LoVo (cell line): ENCODE measurements around the gene PGC.
A peak's percentile ranks its signal among the peaks of the same experiment; 100 is the strongest.

Source experiments
- DNase-seq: peaks from one replicate; pipeline ENCODE4 v3.0.0-alpha.2; 2016; ENCODE audit warnings: low spot score

Gene PGC

GRCh38 chr6:41747256-41748101 lies at the start of gene PGC:
PGC (minus strand) TSS chr6:41747397; CDS start chr6:41747334, 63 bp downstream.
- no peak for DNase-seq

- DNase-seq, result no peak
These were observed 49.3 kb upstream of the PGC start for GRCh38 chr6:41796474-41796873.

DNA sequence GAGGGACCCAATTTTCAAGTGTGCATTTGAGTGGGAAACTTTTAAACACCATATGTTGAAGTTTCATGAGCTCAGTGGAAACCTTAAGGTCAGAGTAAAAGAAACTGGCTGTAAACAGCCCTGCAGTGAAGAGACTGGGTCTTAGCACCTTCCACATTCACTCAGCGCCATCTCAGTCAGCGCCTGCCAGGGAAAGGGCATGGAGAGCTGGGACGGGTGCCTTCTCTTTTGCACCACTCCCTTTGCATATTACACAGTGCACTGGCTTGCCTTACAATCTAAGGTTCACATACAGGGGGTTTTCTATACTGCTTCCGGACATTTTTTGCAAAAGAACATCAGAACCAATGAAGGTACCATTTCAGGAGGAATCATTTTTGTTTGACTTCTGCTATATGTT lies 44.8 kb upstream of the PGC start:
- no peak for DNase-seq

DNA sequence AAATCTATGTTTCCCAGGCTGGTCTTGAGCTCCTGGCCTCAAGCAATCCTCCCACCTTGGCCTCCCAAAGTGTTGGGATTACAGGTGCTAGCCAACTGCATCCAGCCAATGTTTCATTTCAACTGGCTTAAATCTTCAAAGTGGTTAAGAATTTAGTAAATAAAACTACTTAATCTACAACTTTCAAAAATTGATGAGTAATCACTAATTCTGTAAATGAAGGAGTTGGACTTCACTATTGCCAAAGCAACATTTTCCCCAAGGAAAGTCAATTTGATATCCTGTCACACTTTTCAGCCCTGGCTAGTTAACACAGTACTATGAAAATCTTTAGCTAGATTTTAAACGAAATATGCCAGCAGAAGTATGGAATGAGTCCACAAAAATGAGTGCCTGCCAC lies 44.1 kb upstream of the PGC start:
- DNase-seq, result no peak

- no peak for DNase-seq
These were observed 42.8 kb upstream of the PGC start for GRCh38 chr6:41790045-41790444.

DNA sequence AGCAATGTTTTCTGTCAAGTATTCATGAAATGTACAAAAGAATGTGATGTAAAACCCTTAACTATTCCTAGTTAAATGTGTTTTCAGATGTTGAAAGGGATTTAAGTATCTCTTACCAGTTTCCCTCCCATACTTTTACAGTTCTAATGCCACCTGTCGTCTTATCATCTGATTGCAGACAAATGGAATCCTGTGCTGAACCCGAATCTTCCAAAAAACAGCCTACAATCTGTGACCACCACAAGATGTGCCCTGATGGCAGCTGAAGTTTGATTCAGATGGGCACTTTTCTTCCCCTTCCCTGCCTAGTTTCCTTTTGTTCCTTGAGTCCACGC lies 42.2 kb upstream of the PGC start:
- DNase-seq, result no peak

GRCh38 chr6:41787219-41787917 lies 40.2 kb upstream of the PGC start, which contains the start of gene TOMM6:
TOMM6 (plus strand) TSS chr6:41787694; CDS start chr6:41787698, 4 bp downstream.
- DNase-seq, result peak; percentile 97

DNA sequence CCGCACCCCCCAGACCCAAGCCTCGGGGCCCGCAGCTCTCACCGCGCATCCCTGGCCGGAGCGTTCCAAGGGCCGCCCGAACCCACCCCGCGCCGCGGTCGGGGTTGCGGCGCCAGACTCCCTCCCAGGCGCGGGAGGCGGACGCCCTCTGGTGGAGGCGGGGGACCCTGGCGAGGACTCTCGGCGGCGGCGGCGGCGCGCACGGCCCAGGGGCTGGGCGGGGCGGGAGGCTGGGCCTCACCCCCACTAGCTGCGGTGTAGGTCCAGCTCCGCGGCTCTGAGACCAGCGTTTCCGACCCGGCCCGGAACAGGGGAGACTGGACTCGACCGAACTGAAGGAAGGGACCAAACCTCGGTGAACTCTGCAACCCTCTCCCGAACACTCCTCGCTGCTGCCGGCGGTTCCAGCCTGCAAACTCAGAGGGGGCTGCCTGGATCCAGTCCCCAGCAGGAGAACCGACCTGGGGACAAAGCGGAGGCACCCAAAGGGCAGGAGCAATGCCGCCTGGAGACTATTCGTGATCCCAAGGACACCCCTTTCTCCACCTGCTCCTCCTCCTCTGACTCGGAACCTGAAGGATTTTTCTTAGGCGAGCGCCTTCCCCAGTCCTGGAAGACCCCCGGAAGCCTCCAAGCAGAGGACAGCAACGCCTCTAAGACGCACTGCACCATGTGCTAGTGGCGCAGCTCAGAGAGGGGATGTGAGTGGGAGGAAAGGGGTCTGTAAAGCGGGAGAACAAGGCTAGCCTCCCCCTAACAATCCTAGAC lies 39.4 kb upstream of the PGC start:
- DNase-seq, result peak; percentile 87

- DNase-seq, result no peak
These were observed 38.7 kb upstream of the PGC start for GRCh38 chr6:41785689-41786450.

GRCh38 chr6:41785254-41785653 lies 38.1 kb upstream of the PGC start:
- no peak for DNase-seq

GRCh38 chr6:41784581-41785171 lies 37.5 kb upstream of the PGC start:
- no peak for DNase-seq

DNA sequence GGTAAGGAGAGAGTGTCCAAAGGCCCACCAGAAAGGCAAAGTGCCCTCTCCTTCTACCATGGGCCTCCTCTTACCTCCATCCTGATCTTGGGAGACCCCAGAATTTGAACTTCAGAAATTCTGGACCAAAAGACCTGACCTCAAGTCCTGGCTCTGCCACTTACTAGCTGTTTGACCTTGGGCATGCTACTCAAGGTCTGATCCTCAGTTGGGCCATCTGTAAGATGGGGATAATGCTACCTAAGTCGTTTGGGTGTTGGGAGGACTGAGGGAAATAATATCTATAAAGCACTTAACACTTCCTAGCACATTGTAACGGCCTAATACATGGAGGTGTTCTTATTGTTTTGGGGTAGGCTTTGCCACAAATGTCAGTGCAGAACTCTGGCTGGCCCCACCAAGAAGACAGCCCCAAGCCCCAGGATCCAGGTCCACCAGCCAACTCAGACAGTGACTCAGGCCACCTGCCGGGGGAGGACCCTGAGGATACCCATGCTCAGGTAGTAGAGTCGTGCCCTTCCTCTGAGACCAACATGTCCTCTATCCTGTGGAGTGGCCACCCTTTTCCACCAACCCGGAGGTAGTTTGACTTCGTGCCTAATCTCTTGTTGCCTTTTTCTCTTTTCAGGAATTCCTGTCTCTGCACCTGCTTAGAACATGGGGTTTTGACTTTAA lies 36.0 kb upstream of the PGC start:
- DNase-seq, result no peak

DNA sequence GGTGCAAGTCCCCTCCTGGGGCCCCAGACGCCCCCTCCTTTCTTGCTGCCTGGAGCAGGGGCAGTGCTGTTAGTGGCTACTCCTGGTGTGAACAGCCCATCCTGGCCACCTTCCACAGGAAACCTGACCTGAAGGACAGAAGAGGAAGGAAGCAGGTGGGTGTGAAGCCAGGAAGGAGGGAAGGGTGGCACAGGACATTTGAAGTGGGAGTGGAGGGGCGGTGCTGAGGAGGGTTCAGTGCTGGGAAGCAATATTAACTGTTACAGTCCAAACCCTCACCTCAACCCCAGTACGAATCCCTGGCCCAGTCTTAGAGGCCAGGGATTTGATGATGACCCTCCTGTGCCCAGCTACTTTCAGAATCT lies 34.2 kb upstream of the PGC start:
- DNase-seq, result no peak

DNA sequence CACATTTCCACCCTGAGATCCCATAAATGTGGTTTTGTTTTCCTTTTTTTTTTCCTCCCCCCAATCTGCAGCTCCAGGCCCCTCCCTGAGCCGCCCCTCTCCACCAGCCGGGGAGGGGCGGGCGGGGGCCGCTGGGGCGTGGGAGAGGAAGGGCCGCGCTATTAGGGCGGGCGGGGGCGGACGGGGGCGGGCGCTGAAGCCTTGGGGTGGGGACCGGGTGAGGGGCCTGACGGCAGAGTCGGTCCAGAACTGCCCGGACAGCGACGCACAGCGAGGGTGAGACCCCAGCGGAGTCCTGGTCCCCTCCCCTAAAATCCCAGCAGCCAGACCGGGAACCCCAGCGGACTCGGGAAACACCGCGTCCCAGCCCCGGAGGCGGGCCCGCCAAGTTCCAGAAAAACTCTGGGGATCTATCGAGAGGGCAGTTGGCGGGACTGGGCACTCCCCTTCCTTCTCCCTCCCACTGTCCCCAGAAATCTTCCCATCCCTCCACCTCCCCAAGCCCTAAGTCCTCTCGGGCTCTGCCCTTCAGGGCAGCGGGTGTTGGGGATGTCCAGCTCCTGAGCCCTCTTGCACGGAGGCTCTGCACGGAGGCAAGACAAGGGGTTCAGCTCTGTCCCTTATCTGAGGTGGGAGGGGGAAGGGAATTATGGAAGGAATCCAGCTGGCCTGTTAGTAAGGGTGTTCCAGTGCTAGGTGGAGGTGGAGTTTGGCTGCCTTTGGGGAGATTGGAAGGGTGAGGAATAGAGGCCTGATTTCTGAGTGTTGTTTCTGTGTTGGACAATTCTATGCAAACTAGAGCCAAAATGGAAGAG lies 33.6 kb upstream of the PGC start, which contains the start of gene PRICKLE4:
Gene PRICKLE4, plus strand, starts transcription at position 232 of the 815 bp plus-strand sequence. CDS start 2,692 bp downstream, outside the sequence.
- peak; percentile 18 for DNase-seq

GRCh38 chr6:41779788-41780550 lies 32.8 kb upstream of the PGC start, which contains the start of gene FRS3:
FRS3 (minus strand) TSS chr6:41779900; CDS start chr6:41776987, 2,913 bp downstream.
- peak; percentile 94 for DNase-seq

GRCh38 chr6:41779336-41779735 lies 32.1 kb upstream of the PGC start:
- DNase-seq, result no peak

DNA sequence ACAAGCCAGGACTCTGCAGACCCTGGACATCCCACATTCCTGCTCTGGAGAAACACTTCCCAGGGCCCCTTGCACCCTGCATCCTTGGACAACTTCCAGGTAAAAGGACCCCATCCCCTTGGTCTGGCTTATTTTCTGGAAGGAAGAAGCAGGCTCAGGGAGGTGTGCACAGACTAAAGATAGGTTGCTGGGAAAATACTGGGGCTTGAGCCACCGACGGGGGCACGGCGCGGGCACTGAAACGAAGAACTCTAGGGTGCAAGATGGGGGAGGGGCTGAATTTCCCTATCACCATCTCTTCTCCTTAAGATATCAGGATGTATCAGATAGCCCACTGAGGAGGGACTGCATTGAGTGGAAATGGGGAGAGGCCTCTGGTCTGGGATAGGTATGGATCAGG lies 31.7 kb upstream of the PGC start:
- DNase-seq, result no peak

- DNase-seq, result no peak
These were observed 30.5 kb upstream of the PGC start for GRCh38 chr6:41777551-41778285.
